PC-3 (cell line): ENCODE results near the gene ACO1.

Experiments
- EZH2 ChIP-seq: fragments of 300-600 bp; sonication (generic); IDR thresholded peaks from one replicate; pipeline ENCODE4 v1.6.1; 2017; ENCODE audit warnings: antibody characterized with exemption, mild to moderate bottlenecking, low read length; ENCODE audit not compliant: unreplicated experiment
- TF ChIP-seq, protein P1 (sequence below): fragments of 300-600 bp; sonication (generic); conservative IDR thresholded peaks from 2 replicates; pipeline ENCODE4 v1.5.1; 2017; ENCODE audit warnings: antibody characterized with exemption, low read depth, mild to moderate bottlenecking, low read length

DNA sequence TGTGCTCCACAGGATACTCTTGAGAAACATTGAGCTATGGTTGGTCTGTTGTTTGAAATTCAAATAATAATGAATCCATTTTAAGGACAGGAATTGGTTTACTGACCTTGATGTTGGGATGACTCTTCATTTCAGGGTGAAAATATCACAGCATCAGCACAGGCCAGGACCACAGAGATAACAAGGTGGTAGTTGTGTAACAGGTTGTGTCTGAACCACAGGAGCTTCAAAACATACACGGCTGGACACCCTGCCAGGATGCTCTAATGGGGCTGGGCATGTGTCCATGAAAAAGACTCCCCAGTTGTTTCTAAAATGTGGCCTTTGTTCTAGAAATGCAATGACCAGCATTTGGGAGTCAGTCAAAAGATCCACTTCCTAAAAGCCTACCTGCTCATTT lies 69.8 kb downstream of the ACO1 start:
- TF ChIP-seq, protein P1, sequence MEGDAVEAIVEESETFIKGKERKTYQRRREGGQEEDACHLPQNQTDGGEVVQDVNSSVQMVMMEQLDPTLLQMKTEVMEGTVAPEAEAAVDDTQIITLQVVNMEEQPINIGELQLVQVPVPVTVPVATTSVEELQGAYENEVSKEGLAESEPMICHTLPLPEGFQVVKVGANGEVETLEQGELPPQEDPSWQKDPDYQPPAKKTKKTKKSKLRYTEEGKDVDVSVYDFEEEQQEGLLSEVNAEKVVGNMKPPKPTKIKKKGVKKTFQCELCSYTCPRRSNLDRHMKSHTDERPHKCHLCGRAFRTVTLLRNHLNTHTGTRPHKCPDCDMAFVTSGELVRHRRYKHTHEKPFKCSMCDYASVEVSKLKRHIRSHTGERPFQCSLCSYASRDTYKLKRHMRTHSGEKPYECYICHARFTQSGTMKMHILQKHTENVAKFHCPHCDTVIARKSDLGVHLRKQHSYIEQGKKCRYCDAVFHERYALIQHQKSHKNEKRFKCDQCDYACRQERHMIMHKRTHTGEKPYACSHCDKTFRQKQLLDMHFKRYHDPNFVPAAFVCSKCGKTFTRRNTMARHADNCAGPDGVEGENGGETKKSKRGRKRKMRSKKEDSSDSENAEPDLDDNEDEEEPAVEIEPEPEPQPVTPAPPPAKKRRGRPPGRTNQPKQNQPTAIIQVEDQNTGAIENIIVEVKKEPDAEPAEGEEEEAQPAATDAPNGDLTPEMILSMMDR: no peak
- TF ChIP-seq EZH2: no peak
